Measurements from ENCODE around the gene HERPUD1.

DNA sequence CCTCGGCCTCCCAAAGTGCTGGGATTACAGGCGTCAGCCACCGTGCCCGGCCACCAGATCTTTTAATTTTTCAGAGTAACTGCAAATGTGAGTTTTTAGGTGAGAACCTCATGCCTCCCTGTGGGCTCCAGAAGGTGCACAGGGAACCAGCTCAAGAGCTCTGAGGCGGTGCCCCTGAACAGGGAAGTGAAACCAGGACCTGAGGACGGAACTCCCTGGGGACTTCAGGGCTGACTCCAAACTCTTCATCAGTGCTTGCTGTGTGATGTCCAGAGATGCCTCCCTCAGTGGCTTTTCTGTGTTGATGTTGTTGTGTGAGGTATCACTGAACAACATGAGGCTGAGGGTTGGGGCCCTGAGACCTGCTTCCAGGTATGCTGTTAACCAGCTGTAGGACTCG, 43.1 kb upstream of the HERPUD1 start:
- TF ChIP-seq, protein P1, sequence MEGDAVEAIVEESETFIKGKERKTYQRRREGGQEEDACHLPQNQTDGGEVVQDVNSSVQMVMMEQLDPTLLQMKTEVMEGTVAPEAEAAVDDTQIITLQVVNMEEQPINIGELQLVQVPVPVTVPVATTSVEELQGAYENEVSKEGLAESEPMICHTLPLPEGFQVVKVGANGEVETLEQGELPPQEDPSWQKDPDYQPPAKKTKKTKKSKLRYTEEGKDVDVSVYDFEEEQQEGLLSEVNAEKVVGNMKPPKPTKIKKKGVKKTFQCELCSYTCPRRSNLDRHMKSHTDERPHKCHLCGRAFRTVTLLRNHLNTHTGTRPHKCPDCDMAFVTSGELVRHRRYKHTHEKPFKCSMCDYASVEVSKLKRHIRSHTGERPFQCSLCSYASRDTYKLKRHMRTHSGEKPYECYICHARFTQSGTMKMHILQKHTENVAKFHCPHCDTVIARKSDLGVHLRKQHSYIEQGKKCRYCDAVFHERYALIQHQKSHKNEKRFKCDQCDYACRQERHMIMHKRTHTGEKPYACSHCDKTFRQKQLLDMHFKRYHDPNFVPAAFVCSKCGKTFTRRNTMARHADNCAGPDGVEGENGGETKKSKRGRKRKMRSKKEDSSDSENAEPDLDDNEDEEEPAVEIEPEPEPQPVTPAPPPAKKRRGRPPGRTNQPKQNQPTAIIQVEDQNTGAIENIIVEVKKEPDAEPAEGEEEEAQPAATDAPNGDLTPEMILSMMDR (IDR thresholded peaks at IDR 0.05; ENCODE audit: control extremely low read depth in 1 of 3, insufficient read depth in 1 of 3, low read depth in 1 of 3, low read length in 3 of 3), result no peak
- TF ChIP-seq TAF1 (IDR thresholded peaks at IDR 0.05; ENCODE audit: low read depth, low read length) (no peak), EP300 (IDR thresholded peaks at IDR 0.05; ENCODE audit: borderline replicate concordance in 1 of 2, low read depth in 2 of 2, low read length in 2 of 2) (no peak), POLR2A (IDR thresholded peaks at IDR 0.05; ENCODE audit: control extremely low read depth in 1 of 2, low read depth in 2 of 2, low read length in 2 of 2) (no peak), GTF2F1 (IDR thresholded peaks at IDR 0.05; ENCODE audit: borderline replicate concordance, low read depth, low read length) (no peak), YY1 (IDR thresholded peaks at IDR 0.05; ENCODE audit: low read depth, low read length) (no peak), RXRA (IDR thresholded peaks at IDR 0.05; ENCODE audit: insufficient read depth, low read depth, low read length) (no peak)
- TF ChIP-seq, protein P2, sequence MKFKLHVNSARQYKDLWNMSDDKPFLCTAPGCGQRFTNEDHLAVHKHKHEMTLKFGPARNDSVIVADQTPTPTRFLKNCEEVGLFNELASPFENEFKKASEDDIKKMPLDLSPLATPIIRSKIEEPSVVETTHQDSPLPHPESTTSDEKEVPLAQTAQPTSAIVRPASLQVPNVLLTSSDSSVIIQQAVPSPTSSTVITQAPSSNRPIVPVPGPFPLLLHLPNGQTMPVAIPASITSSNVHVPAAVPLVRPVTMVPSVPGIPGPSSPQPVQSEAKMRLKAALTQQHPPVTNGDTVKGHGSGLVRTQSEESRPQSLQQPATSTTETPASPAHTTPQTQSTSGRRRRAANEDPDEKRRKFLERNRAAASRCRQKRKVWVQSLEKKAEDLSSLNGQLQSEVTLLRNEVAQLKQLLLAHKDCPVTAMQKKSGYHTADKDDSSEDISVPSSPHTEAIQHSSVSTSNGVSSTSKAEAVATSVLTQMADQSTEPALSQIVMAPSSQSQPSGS (IDR thresholded peaks at IDR 0.05; ENCODE audit: low read length), result no peak
